Ishikawa (cell line): ENCODE data around the gene DOK6.
A peak's percentile ranks its signal among the peaks of the same experiment; 100 is the strongest.

Experiments used
- CEBPB ChIP-seq: IDR thresholded peaks from 2 replicates; pipeline ENCODE4 v1.6.1; 2012
- CREB1 ChIP-seq: IDR thresholded peaks from 2 replicates; pipeline ENCODE4 v1.6.1; 2012; ENCODE audit warnings: low read depth
- EGR1 ChIP-seq: IDR thresholded peaks from 2 replicates; pipeline ENCODE4 v1.6.1; 2012
- EP300 ChIP-seq: IDR thresholded peaks from 2 replicates; pipeline ENCODE4 v1.6.1; 2012; ENCODE audit warnings: borderline replicate concordance
- FOXM1 ChIP-seq: IDR thresholded peaks from 2 replicates; pipeline ENCODE4 v1.6.1; 2012; ENCODE audit warnings: low read depth, borderline replicate concordance
- MAX ChIP-seq: IDR thresholded peaks from 2 replicates; pipeline ENCODE4 v1.6.1; 2012
- NFIC ChIP-seq: IDR thresholded peaks from 2 replicates; pipeline ENCODE4 v1.6.1; 2012
- RAD21 ChIP-seq: IDR thresholded peaks from 2 replicates; pipeline ENCODE4 v1.6.1; 2012; ENCODE audit warnings: low read depth
- TAF1 ChIP-seq: IDR thresholded peaks from 2 replicates; pipeline ENCODE4 v1.6.1; 2012; ENCODE audit warnings: low read depth, mild to moderate bottlenecking
- TCF12 ChIP-seq: IDR thresholded peaks from 2 replicates; pipeline ENCODE4 v1.6.1; 2012; ENCODE audit warnings: low read depth
- TEAD4 ChIP-seq: IDR thresholded peaks from 2 replicates; pipeline ENCODE4 v1.6.1; 2012
- YY1 ChIP-seq: IDR thresholded peaks from 2 replicates; pipeline ENCODE4 v1.6.1; 2012; ENCODE audit warnings: low read depth
- ZBTB7A ChIP-seq: IDR thresholded peaks from 2 replicates; pipeline ENCODE4 v1.6.1; 2012; ENCODE audit warnings: low read depth
- TF ChIP-seq, protein P1 (sequence below): IDR thresholded peaks from 2 replicates; pipeline ENCODE4 v1.6.1; 2012; ENCODE audit warnings: low read depth, mild to moderate bottlenecking
- TF ChIP-seq, protein P2 (sequence below): IDR thresholded peaks from 2 replicates; pipeline ENCODE4 v1.6.1; 2012

The DOK6 gene

GRCh38 chr18:69843015-69843414 is 442.3 kb downstream of the DOK6 start:
- TF ChIP-seq CEBPB (no peak), ZBTB7A (no peak), RAD21 (no peak), EGR1 (no peak), NFIC (no peak), MAX (no peak), TEAD4 (no peak), TCF12 (no peak), CREB1 (no peak), EP300 (no peak), YY1 (no peak), TAF1 (no peak), FOXM1 (no peak)
- TF ChIP-seq, protein P1, sequence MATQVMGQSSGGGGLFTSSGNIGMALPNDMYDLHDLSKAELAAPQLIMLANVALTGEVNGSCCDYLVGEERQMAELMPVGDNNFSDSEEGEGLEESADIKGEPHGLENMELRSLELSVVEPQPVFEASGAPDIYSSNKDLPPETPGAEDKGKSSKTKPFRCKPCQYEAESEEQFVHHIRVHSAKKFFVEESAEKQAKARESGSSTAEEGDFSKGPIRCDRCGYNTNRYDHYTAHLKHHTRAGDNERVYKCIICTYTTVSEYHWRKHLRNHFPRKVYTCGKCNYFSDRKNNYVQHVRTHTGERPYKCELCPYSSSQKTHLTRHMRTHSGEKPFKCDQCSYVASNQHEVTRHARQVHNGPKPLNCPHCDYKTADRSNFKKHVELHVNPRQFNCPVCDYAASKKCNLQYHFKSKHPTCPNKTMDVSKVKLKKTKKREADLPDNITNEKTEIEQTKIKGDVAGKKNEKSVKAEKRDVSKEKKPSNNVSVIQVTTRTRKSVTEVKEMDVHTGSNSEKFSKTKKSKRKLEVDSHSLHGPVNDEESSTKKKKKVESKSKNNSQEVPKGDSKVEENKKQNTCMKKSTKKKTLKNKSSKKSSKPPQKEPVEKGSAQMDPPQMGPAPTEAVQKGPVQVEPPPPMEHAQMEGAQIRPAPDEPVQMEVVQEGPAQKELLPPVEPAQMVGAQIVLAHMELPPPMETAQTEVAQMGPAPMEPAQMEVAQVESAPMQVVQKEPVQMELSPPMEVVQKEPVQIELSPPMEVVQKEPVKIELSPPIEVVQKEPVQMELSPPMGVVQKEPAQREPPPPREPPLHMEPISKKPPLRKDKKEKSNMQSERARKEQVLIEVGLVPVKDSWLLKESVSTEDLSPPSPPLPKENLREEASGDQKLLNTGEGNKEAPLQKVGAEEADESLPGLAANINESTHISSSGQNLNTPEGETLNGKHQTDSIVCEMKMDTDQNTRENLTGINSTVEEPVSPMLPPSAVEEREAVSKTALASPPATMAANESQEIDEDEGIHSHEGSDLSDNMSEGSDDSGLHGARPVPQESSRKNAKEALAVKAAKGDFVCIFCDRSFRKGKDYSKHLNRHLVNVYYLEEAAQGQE, result no peak
- TF ChIP-seq, protein P2, sequence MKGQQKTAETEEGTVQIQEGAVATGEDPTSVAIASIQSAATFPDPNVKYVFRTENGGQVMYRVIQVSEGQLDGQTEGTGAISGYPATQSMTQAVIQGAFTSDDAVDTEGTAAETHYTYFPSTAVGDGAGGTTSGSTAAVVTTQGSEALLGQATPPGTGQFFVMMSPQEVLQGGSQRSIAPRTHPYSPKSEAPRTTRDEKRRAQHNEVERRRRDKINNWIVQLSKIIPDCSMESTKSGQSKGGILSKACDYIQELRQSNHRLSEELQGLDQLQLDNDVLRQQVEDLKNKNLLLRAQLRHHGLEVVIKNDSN, result no peak

DNA sequence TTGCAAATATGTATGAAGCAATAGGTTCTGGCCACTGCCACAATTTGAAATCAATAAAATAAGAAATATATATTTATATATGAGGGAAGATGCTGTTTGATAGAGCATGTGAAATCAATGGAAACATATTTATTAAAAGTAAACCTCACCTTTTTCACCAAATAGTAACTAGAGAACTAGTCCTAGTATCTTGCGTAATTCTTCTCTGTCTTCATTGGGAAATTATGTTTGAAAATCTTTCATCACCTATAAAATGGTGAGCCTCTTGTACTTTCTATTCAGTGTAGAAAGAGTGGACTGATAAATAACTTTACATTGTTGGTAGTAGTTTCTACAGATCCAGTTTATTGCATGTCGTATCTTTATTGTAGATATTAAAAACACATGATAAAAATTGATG is 444.0 kb downstream of the DOK6 start:
- no peak for TF ChIP-seq NFIC
- TF ChIP-seq CEBPB, result peak; percentile 56; the same call in 1 of the 2 replicates

GRCh38 chr18:69845593-69846506 is 445.2 kb downstream of the DOK6 start:
- peak; percentile 91 for TF ChIP-seq TEAD4
- TF ChIP-seq, protein P2, result no peak
- peak; percentile 71 for TF ChIP-seq TCF12
- TF ChIP-seq TAF1, result no peak
- TF ChIP-seq ZBTB7A, result no peak
- TF ChIP-seq EGR1, result no peak
- TF ChIP-seq, protein P1, result no peak
- 0 out of 2 replicates have a peak, but pooled peaks have one; percentile 45 for TF ChIP-seq MAX
- no peak for TF ChIP-seq CREB1
- TF ChIP-seq YY1, result no peak
- TF ChIP-seq FOXM1, result peak; percentile 63; the same call in 1 of the 2 replicates
- TF ChIP-seq RAD21, result peak; percentile 34
- TF ChIP-seq EP300, result peak; percentile 79
- TF ChIP-seq NFIC, result peak; percentile 92

DNA sequence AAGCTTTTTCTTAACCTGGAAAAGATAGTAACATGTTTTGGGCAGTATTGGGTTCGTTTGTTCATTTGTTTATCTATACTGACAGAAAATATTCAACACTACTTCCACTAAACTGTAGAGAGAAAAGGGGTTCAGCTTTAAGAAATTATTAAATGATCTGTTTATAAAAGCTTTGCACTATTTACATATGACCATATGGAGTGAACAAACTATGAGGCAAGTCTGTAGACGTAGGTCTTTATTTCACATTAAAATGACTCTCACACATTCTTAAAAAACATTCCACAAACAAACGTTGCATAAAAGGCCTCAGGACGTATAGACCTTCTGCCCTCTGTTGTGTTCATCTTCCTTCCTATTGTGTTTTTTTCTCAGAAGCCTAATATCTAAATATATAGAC is 452.4 kb downstream of the DOK6 start:
- TF ChIP-seq EGR1 (no peak), CEBPB (no peak)

DNA sequence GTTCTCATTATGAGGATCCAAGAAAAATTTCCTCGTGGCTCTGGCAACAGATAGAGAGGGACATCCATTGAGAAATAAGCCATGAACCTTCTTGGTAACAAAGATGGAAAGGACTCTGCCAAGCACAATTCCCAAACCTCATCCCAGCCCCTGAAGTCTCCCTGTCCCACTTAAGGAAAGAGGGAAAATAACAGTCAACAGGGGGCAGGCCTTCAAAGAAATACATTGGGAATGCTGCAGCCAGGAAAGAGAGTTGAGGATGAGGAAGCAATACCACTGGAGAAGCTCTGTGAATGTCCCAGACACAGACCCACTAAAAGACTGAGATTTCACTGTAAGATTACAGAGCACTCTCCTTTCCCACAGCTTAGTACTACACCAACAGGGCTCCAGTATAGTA is 453.8 kb downstream of the DOK6 start:
- TF ChIP-seq CEBPB (no peak), TEAD4 (no peak), NFIC (no peak), YY1 (no peak), EGR1 (no peak), ZBTB7A (no peak), RAD21 (no peak), MAX (no peak), CREB1 (no peak)
- TF ChIP-seq, protein P1, result no peak
- TF ChIP-seq, protein P2, result no peak
